Liver (tissue), 9 donors: ENCODE results near the gene RINL. TPM values are rescaled to one million over a fixed set of nuclear protein-coding genes. Genes with fewer than 3 reads are reported as not detected.

ENCODE experiments used
- DNase-seq: peaks from one replicate; pipeline ENCODE4 v3.0.0-alpha.2; 2017; ENCODE audit warnings: low spot score
- H3K27ac ChIP-seq, 2 donors: one replicate each; pipeline ENCODE4 v1.7.0; 2013; ENCODE audit warnings: inconsistent platforms in 2 of 2, low read length in 2 of 2, control low read depth in 1 of 2, low read depth in 1 of 2, mild to moderate bottlenecking in 1 of 2
- H3K27me3 ChIP-seq, 4 donors: one replicate each; pipeline versions ENCODE4 v1.6.1 to v1.7.0; 2013; ENCODE audit warnings: low read length in 3 of 4, inconsistent platforms in 1 of 4, mild to moderate bottlenecking in 1 of 4, moderate library complexity in 1 of 4; ENCODE audit not compliant: control insufficient read depth in 4 of 4, insufficient read depth in 4 of 4
- H3K36me3 ChIP-seq, 4 donors: one replicate each; pipeline versions ENCODE4 v1.6.1 to v1.7.0; 2013; ENCODE audit warnings: low read length in 3 of 4, mild to moderate bottlenecking in 3 of 4, low read depth in 1 of 4, moderate library complexity in 1 of 4; ENCODE audit not compliant: control insufficient read depth in 4 of 4, insufficient read depth in 3 of 4
- H3K4me1 ChIP-seq, 4 donors: one replicate each; pipeline versions ENCODE4 v1.6.1 to v1.7.0; 2013; ENCODE audit warnings: low read length in 3 of 4, mild to moderate bottlenecking in 3 of 4, moderate library complexity in 1 of 4; ENCODE audit not compliant: control insufficient read depth in 4 of 4, insufficient read depth in 4 of 4
- H3K4me3 ChIP-seq, 3 donors: one replicate each; pipeline versions ENCODE4 v1.6.1 to v1.7.0; 2013; ENCODE audit warnings: low read length in 3 of 3, control low read depth in 1 of 3, low read depth in 1 of 3, mild to moderate bottlenecking in 1 of 3
- H3K9ac ChIP-seq, 2 donors: one replicate each; pipeline ENCODE4 v1.7.0; 2013; ENCODE audit warnings: low read length in 2 of 2, mild to moderate bottlenecking in 2 of 2, moderate library complexity in 2 of 2, control low read depth in 1 of 2, low read depth in 1 of 2
- H3K9me3 ChIP-seq, 4 donors: one replicate each; pipeline versions ENCODE4 v1.6.1 to v1.7.0; 2013; ENCODE audit warnings: low read length in 3 of 4; ENCODE audit not compliant: control insufficient read depth in 4 of 4
- ATF3 ChIP-seq: IDR thresholded peaks from 2 replicates; pipeline ENCODE4 v1.6.1; 2016; ENCODE audit warnings: antibody characterized with exemption
- EGR1 ChIP-seq, 2 donors: IDR thresholded peaks; 2 replicates each; pipeline ENCODE4 v1.6.1; 2016 to 2018; ENCODE audit warnings: antibody characterized with exemption in 2 of 2, low read depth in 2 of 2
- FOXA1 ChIP-seq: IDR thresholded peaks from 2 replicates; pipeline ENCODE4 v1.6.1; 2016; ENCODE audit warnings: antibody characterized with exemption
- FOXA2 ChIP-seq: IDR thresholded peaks from 2 replicates; pipeline ENCODE4 v1.6.1; 2016; ENCODE audit warnings: antibody characterized with exemption
- GABPA ChIP-seq, 2 donors: IDR thresholded peaks in 1 of 2; conservative IDR thresholded peaks in 1 of 2; 2 replicates each; pipeline ENCODE4 v1.6.1; 2016; ENCODE audit warnings: antibody characterized with exemption in 2 of 2, mild to moderate bottlenecking in 1 of 2, moderate library complexity in 1 of 2
- HNF4A ChIP-seq, 2 donors: conservative IDR thresholded peaks; 2 replicates each; pipeline ENCODE4 v1.6.1; 2016; ENCODE audit warnings: antibody characterized with exemption in 2 of 2, mild to moderate bottlenecking in 2 of 2
- HNF4G ChIP-seq: IDR thresholded peaks from 2 replicates; pipeline ENCODE4 v1.6.1; 2016; ENCODE audit warnings: antibody characterized with exemption
- JUND ChIP-seq, 2 donors: IDR thresholded peaks; 2 replicates each; pipeline ENCODE4 v1.6.1; 2016; ENCODE audit warnings: antibody characterized with exemption in 2 of 2
- MAX ChIP-seq: IDR thresholded peaks from 2 replicates; pipeline ENCODE4 v1.6.1; 2016; ENCODE audit warnings: antibody characterized with exemption
- NR2F2 ChIP-seq: IDR thresholded peaks from 2 replicates; pipeline ENCODE4 v1.6.1; 2016; ENCODE audit warnings: antibody characterized with exemption
- RAD21 ChIP-seq, 2 donors: IDR thresholded peaks; 2 replicates each; pipeline ENCODE4 v1.6.1; 2016; ENCODE audit warnings: antibody characterized with exemption in 2 of 2, mild to moderate bottlenecking in 2 of 2
- SP1 ChIP-seq: IDR thresholded peaks from 2 replicates; pipeline ENCODE4 v1.6.1; 2018; ENCODE audit warnings: antibody characterized with exemption, mild to moderate bottlenecking
- TAF1 ChIP-seq: conservative IDR thresholded peaks from 2 replicates; pipeline ENCODE4 v1.6.1; 2016; ENCODE audit warnings: antibody characterized with exemption, mild to moderate bottlenecking
- YY1 ChIP-seq: IDR thresholded peaks from 2 replicates; pipeline ENCODE4 v1.6.1; 2016; ENCODE audit warnings: antibody characterized with exemption, mild to moderate bottlenecking
- WGBS: extraction: QIAGEN DNeasy Blood & Tissue Kit; methylation state at CpG from one replicate; pipeline ENCODE4 v1.1.7; 2013; 5-methylcytosine and 5-hydroxymethylcytosine counted together
- polyA plus RNA-seq, 2 donors: library from polyadenylated mRNA; stranded (reverse) in 1 of 2; unstranded in 1 of 2; fragments of 200-250 nt in 1 of 2; fragments of >200 nt in 1 of 2; fragmentation: Nextera tagmentation in 1 of 2; extraction: Ambion mirVana in 1 of 2; gene quantifications; one replicate each; pipeline versions ENCODE4 v1.2.1 to v1.2.3, GENCODE V29; 2013 to 2015
- total RNA-seq, 2 donors: library from RNA; depleted of rRNA; stranded (reverse); fragments of >200 nt; gene quantifications; one replicate each; pipeline ENCODE4 v1.2.3, GENCODE V29; 2014
- TF ChIP-seq, protein P1 (sequence below): IDR thresholded peaks from 2 replicates; pipeline ENCODE4 v1.6.1; 2016; ENCODE audit warnings: antibody characterized with exemption, mild to moderate bottlenecking
- TF ChIP-seq, protein P2 (sequence below): IDR thresholded peaks from 2 replicates; pipeline ENCODE4 v1.6.1; 2016; ENCODE audit warnings: antibody characterized with exemption
- TF ChIP-seq, protein P3 (sequence below): fragments of 150-350 bp; IDR thresholded peaks from 2 replicates; pipeline ENCODE4 v1.5.1; 2017; ENCODE audit warnings: improper control_type of control experiment, low read depth, low read length; ENCODE audit not compliant: missing input control
- donor health status: healthy.
- donor health status: healthy.
- donor health status: healthy.
- donor health status: healthy.
- donor health status: healthy.

RINL gene
- total and polyA plus RNA-seq, 4 donors = 4.9 to 8.7 (median 5.5) TPM

- 60% methylated on average over 16 of the region's 16 CpGs for WGBS
- H3K4me3 ChIP-seq = no peak overlapping the region
- TF ChIP-seq MAX = no peak
- TF ChIP-seq HNF4G = no peak
- no peak for TF ChIP-seq RAD21 (IDR thresholded peaks at IDR 0.05)
- TF ChIP-seq JUND (IDR thresholded peaks at IDR 0.05) = no peak
- no peak for TF ChIP-seq EGR1 (IDR thresholded peaks at IDR 0.05; ENCODE audit: low read depth in 2 of 2)
- no peak for TF ChIP-seq FOXA2
- no peak for TF ChIP-seq HNF4A (conservative IDR thresholded peaks at IDR 0.05)
- TF ChIP-seq, protein P1, sequence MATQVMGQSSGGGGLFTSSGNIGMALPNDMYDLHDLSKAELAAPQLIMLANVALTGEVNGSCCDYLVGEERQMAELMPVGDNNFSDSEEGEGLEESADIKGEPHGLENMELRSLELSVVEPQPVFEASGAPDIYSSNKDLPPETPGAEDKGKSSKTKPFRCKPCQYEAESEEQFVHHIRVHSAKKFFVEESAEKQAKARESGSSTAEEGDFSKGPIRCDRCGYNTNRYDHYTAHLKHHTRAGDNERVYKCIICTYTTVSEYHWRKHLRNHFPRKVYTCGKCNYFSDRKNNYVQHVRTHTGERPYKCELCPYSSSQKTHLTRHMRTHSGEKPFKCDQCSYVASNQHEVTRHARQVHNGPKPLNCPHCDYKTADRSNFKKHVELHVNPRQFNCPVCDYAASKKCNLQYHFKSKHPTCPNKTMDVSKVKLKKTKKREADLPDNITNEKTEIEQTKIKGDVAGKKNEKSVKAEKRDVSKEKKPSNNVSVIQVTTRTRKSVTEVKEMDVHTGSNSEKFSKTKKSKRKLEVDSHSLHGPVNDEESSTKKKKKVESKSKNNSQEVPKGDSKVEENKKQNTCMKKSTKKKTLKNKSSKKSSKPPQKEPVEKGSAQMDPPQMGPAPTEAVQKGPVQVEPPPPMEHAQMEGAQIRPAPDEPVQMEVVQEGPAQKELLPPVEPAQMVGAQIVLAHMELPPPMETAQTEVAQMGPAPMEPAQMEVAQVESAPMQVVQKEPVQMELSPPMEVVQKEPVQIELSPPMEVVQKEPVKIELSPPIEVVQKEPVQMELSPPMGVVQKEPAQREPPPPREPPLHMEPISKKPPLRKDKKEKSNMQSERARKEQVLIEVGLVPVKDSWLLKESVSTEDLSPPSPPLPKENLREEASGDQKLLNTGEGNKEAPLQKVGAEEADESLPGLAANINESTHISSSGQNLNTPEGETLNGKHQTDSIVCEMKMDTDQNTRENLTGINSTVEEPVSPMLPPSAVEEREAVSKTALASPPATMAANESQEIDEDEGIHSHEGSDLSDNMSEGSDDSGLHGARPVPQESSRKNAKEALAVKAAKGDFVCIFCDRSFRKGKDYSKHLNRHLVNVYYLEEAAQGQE = no peak
- TF ChIP-seq ATF3 = no peak
- TF ChIP-seq, protein P2, sequence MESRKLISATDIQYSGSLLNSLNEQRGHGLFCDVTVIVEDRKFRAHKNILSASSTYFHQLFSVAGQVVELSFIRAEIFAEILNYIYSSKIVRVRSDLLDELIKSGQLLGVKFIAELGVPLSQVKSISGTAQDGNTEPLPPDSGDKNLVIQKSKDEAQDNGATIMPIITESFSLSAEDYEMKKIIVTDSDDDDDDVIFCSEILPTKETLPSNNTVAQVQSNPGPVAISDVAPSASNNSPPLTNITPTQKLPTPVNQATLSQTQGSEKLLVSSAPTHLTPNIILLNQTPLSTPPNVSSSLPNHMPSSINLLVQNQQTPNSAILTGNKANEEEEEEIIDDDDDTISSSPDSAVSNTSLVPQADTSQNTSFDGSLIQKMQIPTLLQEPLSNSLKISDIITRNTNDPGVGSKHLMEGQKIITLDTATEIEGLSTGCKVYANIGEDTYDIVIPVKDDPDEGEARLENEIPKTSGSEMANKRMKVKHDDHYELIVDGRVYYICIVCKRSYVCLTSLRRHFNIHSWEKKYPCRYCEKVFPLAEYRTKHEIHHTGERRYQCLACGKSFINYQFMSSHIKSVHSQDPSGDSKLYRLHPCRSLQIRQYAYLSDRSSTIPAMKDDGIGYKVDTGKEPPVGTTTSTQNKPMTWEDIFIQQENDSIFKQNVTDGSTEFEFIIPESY = no peak
- TF ChIP-seq FOXA1 = no peak
- no peak for TF ChIP-seq YY1
- TF ChIP-seq TAF1 = no peak
- no peak for TF ChIP-seq GABPA (IDR thresholded peaks at IDR 0.05 in 1 of 2, conservative IDR thresholded peaks at IDR 0.05 in 1 of 2)
- TF ChIP-seq NR2F2 = no peak
- no peak for TF ChIP-seq SP1
- TF ChIP-seq, protein P3, sequence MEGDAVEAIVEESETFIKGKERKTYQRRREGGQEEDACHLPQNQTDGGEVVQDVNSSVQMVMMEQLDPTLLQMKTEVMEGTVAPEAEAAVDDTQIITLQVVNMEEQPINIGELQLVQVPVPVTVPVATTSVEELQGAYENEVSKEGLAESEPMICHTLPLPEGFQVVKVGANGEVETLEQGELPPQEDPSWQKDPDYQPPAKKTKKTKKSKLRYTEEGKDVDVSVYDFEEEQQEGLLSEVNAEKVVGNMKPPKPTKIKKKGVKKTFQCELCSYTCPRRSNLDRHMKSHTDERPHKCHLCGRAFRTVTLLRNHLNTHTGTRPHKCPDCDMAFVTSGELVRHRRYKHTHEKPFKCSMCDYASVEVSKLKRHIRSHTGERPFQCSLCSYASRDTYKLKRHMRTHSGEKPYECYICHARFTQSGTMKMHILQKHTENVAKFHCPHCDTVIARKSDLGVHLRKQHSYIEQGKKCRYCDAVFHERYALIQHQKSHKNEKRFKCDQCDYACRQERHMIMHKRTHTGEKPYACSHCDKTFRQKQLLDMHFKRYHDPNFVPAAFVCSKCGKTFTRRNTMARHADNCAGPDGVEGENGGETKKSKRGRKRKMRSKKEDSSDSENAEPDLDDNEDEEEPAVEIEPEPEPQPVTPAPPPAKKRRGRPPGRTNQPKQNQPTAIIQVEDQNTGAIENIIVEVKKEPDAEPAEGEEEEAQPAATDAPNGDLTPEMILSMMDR = no peak
Observed at GRCh38 chr19:38911388-38912001, 33.4 kb upstream of the RINL start.

More at GRCh38 chr19:38911388-38912001, 33.4 kb upstream of the RINL start:
- no peaks in the 10 kb centered on the region for H3K4me1 ChIP-seq
- H3K36me3 ChIP-seq = peaks cover 10 to 20% (median 13%) of the 10 kb centered on the region in 4 donors
- no peaks in the 10 kb centered on the region for H3K27me3 ChIP-seq
- H3K9ac ChIP-seq = no peak overlapping the region
- H3K27ac ChIP-seq = no peak overlapping the region
- no peak for DNase-seq
- peaks cover 0 to 3% (median 0%) of the 10 kb centered on the region in 4 donors for H3K9me3 ChIP-seq
